Uterus (tissue), 4 donors: ENCODE results near the gene PIGN. TPM values are rescaled to one million over a fixed set of nuclear protein-coding genes. Genes with fewer than 3 reads are reported as not detected.

ENCODE experiments used
- DNase-seq, 2 donors: peaks; one replicate each; pipeline ENCODE4 v3.0.0-alpha.2; 2019 to 2020
- H3K27ac ChIP-seq, 2 donors: fragments of 200-600 bp; sonication (generic); 1 replicate in 1 of 2; 2 replicates in 1 of 2; pipeline ENCODE4 v1.5.1; 2016 to 2018
- H3K27me3 ChIP-seq, 2 donors: fragments of 200-600 bp; sonication (generic); one replicate each; pipeline ENCODE4 v1.5.1; 2018 to 2019; ENCODE audit warnings: control low read depth in 1 of 2
- H3K36me3 ChIP-seq, 2 donors: fragments of 200-600 bp; sonication (generic); one replicate each; pipeline ENCODE4 v1.5.1; 2019; ENCODE audit warnings: control low read depth in 1 of 2
- H3K4me1 ChIP-seq, 2 donors: fragments of 200-600 bp; sonication (generic); one replicate each; pipeline ENCODE4 v1.5.1; 2018 to 2019; ENCODE audit warnings: control low read depth in 1 of 2
- H3K4me3 ChIP-seq, 2 donors: fragments of 200-600 bp; sonication (generic); 1 replicate in 1 of 2; 2 replicates in 1 of 2; pipeline ENCODE4 v1.5.1; 2018 to 2019; ENCODE audit warnings: mild to moderate bottlenecking in 1 of 2
- H3K9me3 ChIP-seq, 2 donors: fragments of 200-600 bp; sonication (generic); one replicate each; pipeline ENCODE4 v1.5.1; 2019; ENCODE audit warnings: control low read depth in 1 of 2
- POLR2A ChIP-seq, 2 donors: fragments of 450-650 bp; IDR thresholded peaks; one replicate each; pipeline ENCODE4 v1.6.1; 2016; ENCODE audit warnings: antibody characterized with exemption in 2 of 2, mild to moderate bottlenecking in 1 of 2, moderate library complexity in 1 of 2
- intact Hi-C: fragments of 100-400 bp; cut with DNase I; formaldehyde crosslinking; loops from one replicate; pipeline ENCODE4 v1.15.1; 2023; ENCODE audit warnings: low total_unique reads
- total RNA-seq, 4 donors: library from RNA; depleted of rRNA in 3 of 4; stranded (reverse); fragments of >200 nt in 3 of 4; gene quantifications; one replicate each; pipeline versions ENCODE4 v1.1.0 to v1.2.4, GENCODE V29; 2014 to 2023
- TF ChIP-seq, protein P1 (sequence below), 4 experiments: fragments of 200-600 bp in 2 of 4; fragments of 450-650 bp in 2 of 4; sonication (generic) in 2 of 4; IDR thresholded peaks; one replicate each; pipeline ENCODE4 v1.5.1; 2016 to 2019; ENCODE audit warnings: antibody characterized with exemption in 4 of 4, mild to moderate bottlenecking in 2 of 4, moderate library complexity in 1 of 4
- donor health status: DM: yes; HTN: yes; CAD: no.

The PIGN gene
- total RNA-seq, 4 donors from 2014 or later, result 11.5 to 86.7 (median 30.2) TPM

DNA sequence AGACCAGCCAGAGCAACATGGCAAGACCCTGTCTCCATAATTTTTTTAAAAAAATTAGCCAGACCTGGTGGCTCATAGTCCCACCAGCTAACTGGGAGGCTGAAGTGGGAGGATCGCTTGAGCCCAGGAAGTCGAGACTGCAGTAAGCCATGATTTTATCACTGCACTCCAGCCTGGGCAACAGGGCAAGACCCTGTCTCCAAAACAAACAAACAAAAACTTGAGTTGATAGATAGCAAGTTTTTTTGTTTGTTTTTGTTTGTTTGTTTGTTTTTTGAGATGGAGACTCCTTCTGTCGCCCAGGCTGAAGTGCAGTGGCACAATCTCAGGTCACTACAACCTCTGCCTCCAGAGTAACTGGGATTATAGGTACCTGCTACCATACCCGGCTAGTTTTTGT is 19.0 kb upstream of the PIGN start:
- DNase-seq, result no peak
- H3K9me3 ChIP-seq, result no peaks in the 10 kb centered on the region
- no peak overlapping the region for H3K4me3 ChIP-seq
- no peaks in the 10 kb centered on the region for H3K27me3 ChIP-seq
- intact Hi-C loops, result no loop called here
- TF ChIP-seq POLR2A (IDR thresholded peaks at IDR 0.05), result no peak
- TF ChIP-seq, protein P1, sequence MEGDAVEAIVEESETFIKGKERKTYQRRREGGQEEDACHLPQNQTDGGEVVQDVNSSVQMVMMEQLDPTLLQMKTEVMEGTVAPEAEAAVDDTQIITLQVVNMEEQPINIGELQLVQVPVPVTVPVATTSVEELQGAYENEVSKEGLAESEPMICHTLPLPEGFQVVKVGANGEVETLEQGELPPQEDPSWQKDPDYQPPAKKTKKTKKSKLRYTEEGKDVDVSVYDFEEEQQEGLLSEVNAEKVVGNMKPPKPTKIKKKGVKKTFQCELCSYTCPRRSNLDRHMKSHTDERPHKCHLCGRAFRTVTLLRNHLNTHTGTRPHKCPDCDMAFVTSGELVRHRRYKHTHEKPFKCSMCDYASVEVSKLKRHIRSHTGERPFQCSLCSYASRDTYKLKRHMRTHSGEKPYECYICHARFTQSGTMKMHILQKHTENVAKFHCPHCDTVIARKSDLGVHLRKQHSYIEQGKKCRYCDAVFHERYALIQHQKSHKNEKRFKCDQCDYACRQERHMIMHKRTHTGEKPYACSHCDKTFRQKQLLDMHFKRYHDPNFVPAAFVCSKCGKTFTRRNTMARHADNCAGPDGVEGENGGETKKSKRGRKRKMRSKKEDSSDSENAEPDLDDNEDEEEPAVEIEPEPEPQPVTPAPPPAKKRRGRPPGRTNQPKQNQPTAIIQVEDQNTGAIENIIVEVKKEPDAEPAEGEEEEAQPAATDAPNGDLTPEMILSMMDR (IDR thresholded peaks at IDR 0.05), result no peak
- H3K36me3 ChIP-seq, result no peaks in the 10 kb centered on the region
- H3K4me1 ChIP-seq, result no peaks in the 10 kb centered on the region
- H3K27ac ChIP-seq, result no peak overlapping the region

GRCh38 chr18:62201870-62202269 is 15.0 kb upstream of the PIGN start:
- no peak overlapping the region for H3K27ac ChIP-seq
- H3K9me3 ChIP-seq, result no peaks in the 10 kb centered on the region
- no peaks in the 10 kb centered on the region for H3K27me3 ChIP-seq
- H3K4me1 ChIP-seq, result no peaks in the 10 kb centered on the region
- TF ChIP-seq POLR2A (IDR thresholded peaks at IDR 0.05), result no peak
- TF ChIP-seq, protein P1 (IDR thresholded peaks at IDR 0.05), result no peak
- H3K4me3 ChIP-seq, result no peak overlapping the region
- no peak for DNase-seq
- intact Hi-C loops, result no loop called here
- no peaks in the 10 kb centered on the region for H3K36me3 ChIP-seq

DNA sequence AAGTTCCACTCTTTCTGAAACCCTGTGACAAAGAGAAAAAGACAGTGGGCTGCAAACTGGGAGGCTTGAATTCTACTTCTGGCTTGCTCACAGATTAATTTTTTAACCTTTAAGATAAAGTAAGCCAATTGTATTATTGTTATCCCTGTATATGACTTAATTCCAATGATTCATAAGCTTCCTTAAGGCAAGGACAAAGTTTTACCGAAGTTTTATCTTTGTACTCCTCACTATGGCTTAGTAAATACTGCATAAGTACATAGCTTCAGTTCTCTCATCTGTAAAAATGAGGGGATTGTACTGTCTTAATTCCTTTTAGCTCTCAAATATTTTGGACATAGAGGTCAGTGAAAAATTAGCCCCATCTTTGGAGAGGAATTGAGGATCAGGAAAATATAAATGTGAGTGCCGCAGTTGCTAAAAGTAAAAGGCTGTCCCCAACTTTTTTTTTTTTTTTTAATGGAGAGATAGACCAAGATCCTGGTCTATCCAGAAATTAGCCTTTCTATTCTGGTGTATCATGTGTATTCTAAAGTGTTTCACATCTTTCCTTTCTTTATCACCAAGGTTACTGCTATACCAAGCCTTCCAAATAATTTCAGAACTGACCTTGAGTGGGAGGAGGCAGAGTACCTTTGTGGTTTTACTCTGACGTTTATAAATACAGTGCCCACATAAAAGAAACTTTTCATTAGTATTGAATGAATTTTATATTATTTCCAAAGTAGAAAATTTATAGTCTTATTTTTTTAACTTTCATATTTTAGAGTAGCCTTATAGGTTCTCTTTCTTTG is 13.5 kb upstream of the PIGN start:
- intact Hi-C loops, result no loop called here
- TF ChIP-seq POLR2A (IDR thresholded peaks at IDR 0.05), result no peak
- TF ChIP-seq, protein P1 (IDR thresholded peaks at IDR 0.05), result no peak
- no peak overlapping the region for H3K27ac ChIP-seq

GRCh38 chr18:62199629-62200028 is 12.8 kb upstream of the PIGN start:
- Histone ChIP-seq H3K27me3 (no peaks in the 10 kb centered on the region), H3K36me3 (no peaks in the 10 kb centered on the region), H3K27ac (no peak overlapping the region), H3K4me1 (no peaks in the 10 kb centered on the region), H3K4me3 (no peak overlapping the region), H3K9me3 (no peaks in the 10 kb centered on the region)
- no peak for DNase-seq
- intact Hi-C loops, result no loop called here
- TF ChIP-seq, protein P1 (IDR thresholded peaks at IDR 0.05), result no peak
- no peak for TF ChIP-seq POLR2A (IDR thresholded peaks at IDR 0.05)

More for the DNA sequence above, 13.5 kb upstream of the PIGN start:
- no peak overlapping the region for H3K4me3 ChIP-seq
- H3K4me1 ChIP-seq, result no peaks in the 10 kb centered on the region
- H3K36me3 ChIP-seq, result no peaks in the 10 kb centered on the region
- H3K9me3 ChIP-seq, result no peaks in the 10 kb centered on the region
- DNase-seq, result no peak
- H3K27me3 ChIP-seq, result no peaks in the 10 kb centered on the region

DNA sequence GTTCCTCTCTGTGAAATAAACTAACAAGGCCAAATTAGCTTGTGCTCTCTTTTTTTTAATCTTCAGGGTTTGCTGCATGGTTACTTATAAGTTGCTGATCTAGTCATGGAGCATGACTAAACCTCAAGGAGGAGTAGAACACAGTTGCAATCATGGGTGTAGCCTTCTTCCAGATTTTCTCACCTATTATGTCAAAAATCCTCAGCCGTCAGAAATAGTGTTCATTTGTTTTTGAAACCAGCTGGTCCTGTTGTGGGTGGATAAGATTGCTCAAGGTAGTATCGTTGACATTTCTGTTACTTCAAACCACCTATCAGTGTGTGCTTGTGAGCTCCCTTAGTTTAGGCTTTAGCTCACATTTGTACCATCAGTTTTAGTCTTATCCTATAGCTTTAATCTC is 11.4 kb upstream of the PIGN start:
- no peak for DNase-seq
- TF ChIP-seq, protein P1 (IDR thresholded peaks at IDR 0.05), result no peak
- TF ChIP-seq POLR2A (IDR thresholded peaks at IDR 0.05), result no peak
- intact Hi-C loops, result no loop called here

More for the DNA sequence above, 11.4 kb upstream of the PIGN start:
- no peaks in the 10 kb centered on the region for H3K9me3 ChIP-seq
- H3K27me3 ChIP-seq, result no peaks in the 10 kb centered on the region
- no peak overlapping the region for H3K4me3 ChIP-seq
- H3K36me3 ChIP-seq, result no peaks in the 10 kb centered on the region
- peaks cover 0 to 4% of the 10 kb centered on the region in 2 donors for H3K4me1 ChIP-seq
- H3K27ac ChIP-seq, result no peak overlapping the region
